SK-N-MC (cell line): ENCODE results near the gene TRPM2.

ENCODE experiments used
- DNase-seq: peaks from one replicate; pipeline ENCODE4 v3.0.0-alpha.2; 2011; ENCODE audit warnings: low read depth, low spot score
- H3K27ac ChIP-seq: fragments of 200-600 bp; sonication (generic); 2 replicates; pipeline ENCODE4 v1.5.1; 2016; ENCODE audit warnings: mixed run types
- H3K36me3 ChIP-seq: fragments of 200-600 bp; sonication (generic); 2 replicates; pipeline ENCODE4 v1.6.1; 2017; ENCODE audit warnings: antibody characterized with exemption, low read length, mixed read lengths; ENCODE audit not compliant: insufficient read depth
- H3K4me3 ChIP-seq: fragments of 200-600 bp; sonication (generic); 2 replicates; pipeline ENCODE4 v1.5.1; 2016
- H3K9ac ChIP-seq: fragments of 200-600 bp; sonication (generic); 2 replicates; pipeline ENCODE4 v1.8.0; 2017; ENCODE audit warnings: mixed run types, mixed read lengths; ENCODE audit not compliant: insufficient read length
- H3K9me3 ChIP-seq: fragments of 200-600 bp; sonication (generic); 2 replicates; pipeline ENCODE4 v1.6.1; 2017; ENCODE audit warnings: low read depth, mild to moderate bottlenecking, antibody characterized with exemption, low read length, moderate library complexity, mixed read lengths
- EZH2 ChIP-seq: fragments of 200-600 bp; sonication (generic); IDR thresholded peaks from one replicate; pipeline ENCODE4 v1.6.1; 2017; ENCODE audit warnings: antibody characterized with exemption
- FOXP2 ChIP-seq: optimal IDR thresholded peaks from 2 replicates; pipeline ENCODE3; 2011; ENCODE audit warnings: mild to moderate bottlenecking, moderate library complexity; ENCODE audit not compliant: insufficient read depth; ENCODE audit errors: extremely low read length, control extremely low read depth
- POLR2AphosphoS5 ChIP-seq: IDR thresholded peaks from 2 replicates; pipeline ENCODE4 v1.6.1; 2012; ENCODE audit warnings: mild to moderate bottlenecking, low read depth, low read length, borderline replicate concordance

Gene TRPM2

DNA sequence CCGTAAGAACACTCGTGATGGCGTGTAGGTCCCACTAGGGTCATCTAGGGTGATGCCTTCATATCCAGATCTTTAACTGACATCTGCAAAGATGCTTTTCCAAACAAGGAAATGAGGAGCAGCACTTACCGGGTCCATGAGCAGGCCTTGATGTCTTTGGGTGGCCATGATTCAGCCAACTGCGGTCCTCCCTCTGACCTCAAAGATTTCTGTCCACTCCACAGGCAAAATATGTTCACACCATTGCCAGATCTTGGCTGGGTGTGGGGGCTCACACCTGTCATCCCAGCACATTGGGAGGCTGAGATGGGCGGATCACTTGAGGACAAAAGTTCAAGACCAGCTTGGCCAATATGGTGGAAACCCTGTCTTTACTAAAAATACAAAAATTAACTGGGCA is 18.2 kb downstream of the TRPM2 start:
- Histone ChIP-seq H3K36me3 (no peaks in the 10 kb centered on the region), H3K9ac (no peak overlapping the region), H3K4me3 (no peak overlapping the region), H3K27ac (no peak overlapping the region), H3K9me3 (no peaks in the 10 kb centered on the region)
- no peak for DNase-seq
- TF ChIP-seq FOXP2 (no peak), EZH2 (no peak), POLR2AphosphoS5 (no peak)

DNA sequence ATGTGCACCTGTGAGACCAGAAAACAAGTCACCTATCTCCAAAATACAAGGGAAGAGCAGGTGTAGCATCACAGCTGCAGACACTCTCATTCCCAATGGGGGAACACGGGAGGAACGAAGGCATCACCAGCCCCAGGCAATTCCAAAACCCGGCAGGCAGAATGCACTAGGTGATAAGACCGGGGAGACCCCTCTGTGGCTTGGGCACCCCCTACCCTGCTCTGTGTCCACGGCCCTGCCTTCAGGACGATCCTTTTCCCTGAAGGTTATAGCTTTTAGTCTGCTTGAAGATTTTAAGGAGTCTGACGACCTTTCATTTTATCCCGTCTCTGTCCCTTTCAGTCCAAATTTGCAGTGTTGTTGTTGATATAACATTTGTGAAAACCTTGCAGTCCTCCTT is 19.2 kb downstream of the TRPM2 start:
- no peak for TF ChIP-seq POLR2AphosphoS5
- no peak for TF ChIP-seq FOXP2
- no peak for TF ChIP-seq EZH2
- H3K27ac ChIP-seq, result no peak overlapping the region
- no peak overlapping the region for H3K4me3 ChIP-seq
- DNase-seq, result no peak
- no peaks in the 10 kb centered on the region for H3K36me3 ChIP-seq
- no peaks in the 10 kb centered on the region for H3K9me3 ChIP-seq
- H3K9ac ChIP-seq, result no peak overlapping the region

DNA sequence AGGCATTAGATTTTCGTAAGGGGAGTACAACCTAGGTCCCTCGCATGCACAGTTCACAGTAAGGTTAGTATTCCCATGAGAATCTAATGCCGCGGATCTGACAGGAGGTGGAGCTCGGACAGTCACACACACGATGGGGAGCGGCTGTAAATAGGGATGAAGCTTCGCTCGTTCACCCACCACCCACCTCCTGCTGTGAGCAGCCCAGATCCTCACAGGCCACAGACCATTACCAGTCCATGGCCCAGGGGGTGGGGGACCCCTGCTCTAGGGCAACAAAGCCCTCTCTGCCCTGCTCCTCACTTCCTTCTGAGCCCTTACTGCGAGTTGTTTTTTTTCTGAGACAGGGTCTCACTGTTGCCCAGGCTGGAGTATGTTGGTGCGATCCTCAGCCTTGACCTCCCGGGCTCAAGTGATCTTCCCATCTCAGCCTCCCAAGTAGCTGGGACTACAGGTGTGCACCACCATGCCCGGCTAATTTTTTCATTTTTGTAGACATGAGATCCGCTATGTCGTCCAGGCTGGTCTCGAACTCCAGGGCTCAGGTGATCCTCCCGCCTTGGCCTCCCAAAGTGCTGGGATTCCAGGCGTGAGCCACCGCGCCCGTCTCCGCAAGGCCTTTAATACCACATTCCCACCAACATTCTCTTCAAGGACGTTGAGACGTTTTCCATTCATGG is 21.3 kb downstream of the TRPM2 start:
- DNase-seq, result no peak
- Histone ChIP-seq H3K9ac (no peak overlapping the region), H3K36me3 (no peaks in the 10 kb centered on the region), H3K27ac (no peak overlapping the region), H3K9me3 (no peaks in the 10 kb centered on the region), H3K4me3 (no peak overlapping the region)
- TF ChIP-seq POLR2AphosphoS5 (no peak), FOXP2 (no peak), EZH2 (no peak)

DNA sequence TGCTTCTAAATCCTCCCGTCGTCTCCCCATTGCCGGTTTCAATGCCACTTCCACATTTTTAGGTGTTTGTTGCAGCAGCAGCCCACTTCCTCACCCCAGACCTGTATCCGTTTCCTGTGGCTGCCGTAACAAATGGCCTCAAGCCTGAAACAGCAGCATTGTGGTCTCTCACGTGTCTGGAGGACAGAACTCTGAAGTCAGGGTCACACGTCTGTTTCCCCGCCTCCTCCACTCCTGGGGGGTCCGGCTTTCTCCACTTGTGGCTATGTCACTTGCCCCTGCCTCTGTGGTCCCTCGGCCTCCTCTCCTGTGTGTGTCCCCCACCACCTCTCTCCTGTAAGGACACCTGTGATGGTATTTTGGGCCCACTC is 21.8 kb downstream of the TRPM2 start:
- Histone ChIP-seq H3K9ac (no peak overlapping the region), H3K36me3 (no peaks in the 10 kb centered on the region)

DNA sequence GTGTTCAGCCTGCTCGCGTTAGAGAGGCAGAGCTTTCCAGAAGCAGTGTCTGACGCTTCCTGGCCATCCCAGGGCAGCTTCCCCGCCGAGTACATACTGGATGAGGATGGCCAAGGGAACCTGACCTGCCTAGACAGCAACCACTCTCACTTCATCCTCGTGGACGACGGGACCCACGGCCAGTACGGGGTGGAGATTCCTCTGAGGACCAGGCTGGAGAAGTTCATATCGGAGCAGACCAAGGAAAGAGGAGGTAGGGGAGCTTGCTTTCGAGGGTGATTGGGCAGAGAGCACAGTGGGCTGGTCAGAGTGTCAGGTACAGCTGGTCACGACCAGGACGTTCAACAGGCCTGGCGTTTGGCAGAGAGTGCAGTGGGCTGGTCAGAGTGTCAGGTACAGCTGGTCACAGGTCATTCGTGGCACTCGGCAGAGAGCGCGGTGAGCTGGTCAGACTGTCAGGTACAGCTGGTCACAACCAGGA is 22.4 kb downstream of the TRPM2 start:
- Histone ChIP-seq H3K4me3 (no peak overlapping the region), H3K9me3 (no peaks in the 10 kb centered on the region), H3K27ac (no peak overlapping the region), H3K9ac (no peak overlapping the region), H3K36me3 (no peaks in the 10 kb centered on the region)
- no peak for TF ChIP-seq EZH2
- no peak for TF ChIP-seq POLR2AphosphoS5
- no peak for TF ChIP-seq FOXP2
- DNase-seq, result no peak

More for the DNA sequence above, 21.8 kb downstream of the TRPM2 start:
- TF ChIP-seq FOXP2 (no peak), EZH2 (no peak), POLR2AphosphoS5 (no peak)
- no peaks in the 10 kb centered on the region for H3K9me3 ChIP-seq
- no peak overlapping the region for H3K4me3 ChIP-seq
- DNase-seq, result no peak
- H3K27ac ChIP-seq, result no peak overlapping the region

DNA sequence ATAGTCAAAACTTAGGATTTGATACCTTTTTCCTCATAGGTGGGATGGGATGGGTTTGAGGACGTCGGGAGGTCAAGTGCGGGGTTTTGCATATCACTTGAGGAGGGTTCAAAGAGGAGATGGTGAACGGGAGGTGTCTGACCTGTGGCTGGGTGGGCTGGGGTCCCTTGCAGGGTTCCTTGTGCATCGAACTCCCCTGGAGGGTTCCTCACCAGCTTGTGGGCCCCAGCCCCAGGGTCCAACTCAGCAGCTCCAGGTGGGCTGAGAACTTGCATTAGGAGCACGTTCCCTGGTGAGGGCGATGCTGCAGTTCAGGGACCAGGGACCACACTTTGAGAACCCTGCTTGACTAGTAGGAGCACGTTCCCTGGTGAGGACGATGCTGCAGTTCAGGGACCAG is 23.2 kb downstream of the TRPM2 start:
- H3K4me3 ChIP-seq, result no peak overlapping the region
- H3K36me3 ChIP-seq, result no peaks in the 10 kb centered on the region
- DNase-seq, result no peak
- H3K9me3 ChIP-seq, result no peaks in the 10 kb centered on the region
- no peak overlapping the region for H3K9ac ChIP-seq
- TF ChIP-seq POLR2AphosphoS5 (no peak), EZH2 (no peak), FOXP2 (no peak)
- H3K27ac ChIP-seq, result no peak overlapping the region

DNA sequence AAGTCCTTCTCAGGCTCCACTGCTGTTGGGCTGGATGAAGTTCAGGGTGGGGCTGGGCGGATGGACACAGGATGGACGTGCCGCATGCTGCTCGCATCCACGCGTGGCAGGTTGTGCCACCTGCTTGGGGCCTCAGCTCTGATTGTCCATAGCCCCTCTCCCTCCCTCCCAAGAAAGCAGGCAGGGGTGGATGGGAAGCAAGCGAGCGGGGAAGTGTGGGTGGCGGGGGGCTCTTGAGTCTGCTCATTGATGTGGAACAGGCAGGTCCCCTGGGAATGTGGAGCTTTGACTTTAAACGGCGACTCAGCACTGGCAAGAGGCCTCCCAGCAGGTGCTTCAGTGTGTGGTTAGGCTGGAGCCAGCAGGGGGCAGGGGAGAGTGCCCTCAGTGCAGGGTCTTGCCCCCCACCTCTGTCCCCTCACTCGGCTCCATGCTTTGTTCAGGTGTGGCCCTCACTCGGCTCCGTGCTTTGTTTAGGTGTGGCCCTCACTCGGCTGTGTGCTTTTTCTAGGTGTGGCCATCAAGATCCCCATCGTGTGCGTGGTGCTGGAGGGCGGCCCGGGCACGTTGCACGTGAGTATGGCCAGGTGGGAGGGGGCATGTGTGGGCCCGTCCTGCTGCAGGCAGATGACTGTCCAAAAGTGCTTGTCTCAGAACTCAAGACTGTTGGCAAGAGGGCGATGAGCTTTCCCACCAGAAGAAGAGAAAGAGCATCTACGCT is 23.9 kb downstream of the TRPM2 start:
- no peak for DNase-seq
- H3K36me3 ChIP-seq, result no peaks in the 10 kb centered on the region

DNA sequence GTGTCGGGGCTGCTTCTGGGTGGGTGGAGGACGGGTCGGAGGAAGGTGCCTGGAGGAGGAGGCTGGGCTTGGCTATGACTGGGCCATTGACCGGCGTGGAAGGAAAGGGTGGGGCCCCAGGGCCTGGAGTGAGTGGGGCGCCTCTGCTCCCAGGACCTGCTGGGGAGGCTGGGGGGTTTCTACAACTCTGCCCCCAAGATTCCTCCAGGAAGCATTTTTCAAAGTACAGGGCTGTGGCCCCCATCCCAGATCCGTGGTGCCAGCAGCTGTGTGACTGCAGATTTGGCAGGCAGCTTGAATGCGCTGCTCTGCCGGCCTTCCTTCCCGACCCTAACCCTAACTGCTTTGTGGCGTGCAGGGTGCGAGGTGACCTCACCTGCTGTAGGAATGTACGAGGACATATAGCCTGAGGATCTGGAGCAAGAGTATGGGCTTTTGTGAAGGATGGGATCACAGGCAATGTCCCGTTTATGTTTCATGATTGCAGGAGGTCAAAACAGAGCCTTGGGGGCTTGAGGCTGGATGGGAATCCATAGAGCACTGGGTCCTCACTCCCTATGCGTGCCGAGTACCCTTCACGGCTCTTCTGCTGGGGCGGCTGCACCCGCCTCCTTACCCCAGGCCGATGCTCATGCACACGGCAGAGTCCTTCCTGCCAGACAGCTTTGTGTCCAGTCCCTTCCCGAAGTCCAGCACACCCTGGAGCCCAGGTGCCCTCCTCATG is 24.7 kb downstream of the TRPM2 start:
- H3K27ac ChIP-seq, result no peak overlapping the region
- no peak for DNase-seq
- H3K9ac ChIP-seq, result no peak overlapping the region
- no peaks in the 10 kb centered on the region for H3K36me3 ChIP-seq
- no peaks in the 10 kb centered on the region for H3K9me3 ChIP-seq
- TF ChIP-seq FOXP2, result no peak
- TF ChIP-seq EZH2, result no peak
- TF ChIP-seq POLR2AphosphoS5, result no peak
- no peak overlapping the region for H3K4me3 ChIP-seq

More for the DNA sequence above, 23.9 kb downstream of the TRPM2 start:
- TF ChIP-seq POLR2AphosphoS5 (no peak), EZH2 (no peak), FOXP2 (no peak)
- H3K9ac ChIP-seq, result no peak overlapping the region
- no peak overlapping the region for H3K4me3 ChIP-seq
- H3K9me3 ChIP-seq, result no peaks in the 10 kb centered on the region
- H3K27ac ChIP-seq, result no peak overlapping the region
